HG02571 (cell line): ENCODE measurements around the gene C19orf38.

Source experiments
- ATAC-seq: cut with Tn5 transposase; IDR thresholded peaks from one replicate; pipeline ENCODE4 v1.9.1; 2021; ENCODE audit warnings: mild to moderate bottlenecking, moderate library complexity; ENCODE audit not compliant: unreplicated experiment

C19orf38 gene

GRCh38 chr19:10899151-10899653, 51.0 kb downstream of the C19orf38 start:
- ATAC-seq: no peak

DNA sequence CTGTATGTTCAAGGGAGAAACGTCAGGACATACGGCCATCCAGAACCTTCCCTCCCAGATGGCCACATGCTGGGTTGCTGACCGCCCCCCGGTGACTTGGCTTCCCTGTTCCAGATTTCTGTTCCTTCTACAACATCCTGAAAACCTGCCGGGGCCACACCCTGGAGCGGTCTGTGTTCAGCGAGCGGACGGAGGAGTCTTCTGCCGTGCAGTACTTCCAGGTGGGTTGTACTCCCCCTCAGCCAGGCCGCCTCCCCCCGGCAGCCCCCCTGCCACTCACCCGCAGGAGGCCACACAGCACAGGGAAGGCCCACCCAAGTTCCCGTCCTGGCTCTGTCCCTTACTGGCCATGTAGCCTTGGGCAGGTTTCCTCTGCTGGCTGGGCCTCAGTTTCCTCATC, 59.7 kb downstream of the C19orf38 start:
- ATAC-seq: no peak

- no peak for ATAC-seq
These were observed 60.3 kb downstream of the C19orf38 start for GRCh38 chr19:10908380-10908960.

- no peak for ATAC-seq
These were observed 63.6 kb downstream of the C19orf38 start for GRCh38 chr19:10911579-10912363.

DNA sequence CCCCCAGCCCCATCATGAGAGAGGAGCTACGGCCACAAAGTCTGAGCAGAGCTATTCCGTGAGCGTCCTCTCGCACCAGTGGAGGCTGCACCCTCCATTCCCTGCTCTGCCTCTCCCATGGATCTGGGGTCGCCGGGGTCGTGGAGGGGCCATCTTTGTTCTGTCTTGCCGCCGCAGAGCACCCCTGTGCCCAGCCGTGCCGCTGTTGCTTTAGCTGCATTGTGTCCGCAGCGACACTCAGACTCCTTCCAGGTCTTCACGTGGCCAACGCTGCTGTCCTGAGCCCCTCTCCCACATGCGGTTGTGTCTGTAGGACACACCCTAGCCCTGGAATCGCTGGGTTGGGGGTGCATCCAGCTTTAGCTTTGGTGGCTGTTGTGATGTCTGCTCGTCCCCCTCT, 64.4 kb downstream of the C19orf38 start:
- ATAC-seq: no peak

GRCh38 chr19:10913716-10914340, 65.6 kb downstream of the C19orf38 start:
- no peak for ATAC-seq

- no peak for ATAC-seq
These were observed 67.2 kb downstream of the C19orf38 start for GRCh38 chr19:10915130-10916091.

GRCh38 chr19:10916602-10917001, 68.4 kb downstream of the C19orf38 start:
- ATAC-seq: no peak

DNA sequence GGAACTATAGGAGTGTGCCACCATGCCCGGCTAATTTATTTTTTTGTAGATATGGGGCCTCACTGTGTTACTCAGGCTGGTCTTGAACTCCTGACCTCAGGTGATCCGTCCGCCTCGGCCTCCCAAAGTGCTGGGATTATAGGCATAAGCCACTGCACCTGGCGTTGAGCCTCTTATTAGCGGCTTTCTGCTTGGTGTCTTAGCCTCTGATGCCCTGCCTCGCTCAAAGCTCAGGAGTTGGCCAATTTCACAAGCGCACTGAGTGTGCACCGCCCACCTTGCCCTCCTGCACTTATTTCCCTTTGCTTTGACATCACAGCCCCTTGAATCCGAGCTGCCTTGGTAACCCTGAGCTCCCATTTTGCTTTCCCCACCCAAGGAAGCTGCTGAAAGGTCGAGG, 70.1 kb downstream of the C19orf38 start:
- ATAC-seq: no peak
